Upper lobe of left lung (tissue), 4 donors: ENCODE results near the gene PEPD.

Experiments used
- EP300 ChIP-seq, 4 donors: sonication (generic); formaldehyde crosslinking; IDR thresholded peaks; one replicate each; pipeline ENCODE4 v1.5.1; 2017; ENCODE audit warnings: antibody characterized with exemption in 4 of 4, control low read depth in 2 of 4
- TF ChIP-seq, protein P1 (sequence below), 6 experiments: fragments of 450-650 bp in 4 of 6; fragments of 200-600 bp in 2 of 6; sonication (generic) in 2 of 6; IDR thresholded peaks; one replicate each; pipeline ENCODE4 v1.5.1; 2016 to 2019; ENCODE audit warnings: antibody characterized with exemption in 6 of 6

DNA sequence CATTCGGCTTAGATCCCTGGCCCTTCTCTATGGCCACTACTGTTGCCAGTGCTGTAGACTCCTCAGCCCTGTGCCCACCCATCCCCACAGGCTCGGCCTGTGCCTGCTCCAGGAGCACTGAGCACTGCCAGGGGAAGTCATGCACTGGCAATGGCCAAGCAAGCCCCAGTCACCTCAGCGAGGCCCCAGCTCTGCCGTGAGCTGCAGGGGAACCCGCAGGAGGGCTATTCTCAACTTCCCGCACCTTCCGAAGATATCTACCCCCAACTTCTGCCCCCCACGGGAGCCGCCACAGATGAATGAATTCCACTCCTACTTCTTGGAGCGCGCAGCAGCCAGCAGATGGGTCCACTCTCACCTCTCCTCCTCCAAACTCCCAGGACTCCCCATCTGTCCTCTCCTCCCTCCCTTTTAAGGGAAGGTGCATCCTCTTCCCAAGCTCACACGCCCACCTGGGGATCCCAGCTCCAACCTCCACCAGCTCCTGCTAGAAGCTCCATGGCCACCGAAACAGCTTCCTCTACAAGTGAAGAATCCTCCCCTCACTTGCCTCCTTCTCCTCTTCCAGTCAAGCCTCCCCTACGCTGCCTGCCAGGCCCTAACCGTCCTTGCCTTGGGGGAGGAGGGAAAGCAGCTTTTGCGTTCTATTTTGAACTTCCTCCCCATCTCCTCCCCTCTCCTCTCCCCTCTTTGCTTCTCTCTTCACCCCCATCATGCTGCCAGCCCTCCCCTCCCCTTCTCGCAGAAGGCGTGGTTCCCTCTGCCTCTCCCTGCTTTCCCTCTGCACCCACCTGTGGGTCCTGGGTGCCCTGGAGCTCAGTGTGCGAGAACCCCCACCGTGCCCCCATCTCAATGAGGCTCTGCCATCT lies 52.2 kb downstream of the PEPD start:
- TF ChIP-seq EP300 (IDR thresholded peaks at IDR 0.05) = no peak
- TF ChIP-seq, protein P1, sequence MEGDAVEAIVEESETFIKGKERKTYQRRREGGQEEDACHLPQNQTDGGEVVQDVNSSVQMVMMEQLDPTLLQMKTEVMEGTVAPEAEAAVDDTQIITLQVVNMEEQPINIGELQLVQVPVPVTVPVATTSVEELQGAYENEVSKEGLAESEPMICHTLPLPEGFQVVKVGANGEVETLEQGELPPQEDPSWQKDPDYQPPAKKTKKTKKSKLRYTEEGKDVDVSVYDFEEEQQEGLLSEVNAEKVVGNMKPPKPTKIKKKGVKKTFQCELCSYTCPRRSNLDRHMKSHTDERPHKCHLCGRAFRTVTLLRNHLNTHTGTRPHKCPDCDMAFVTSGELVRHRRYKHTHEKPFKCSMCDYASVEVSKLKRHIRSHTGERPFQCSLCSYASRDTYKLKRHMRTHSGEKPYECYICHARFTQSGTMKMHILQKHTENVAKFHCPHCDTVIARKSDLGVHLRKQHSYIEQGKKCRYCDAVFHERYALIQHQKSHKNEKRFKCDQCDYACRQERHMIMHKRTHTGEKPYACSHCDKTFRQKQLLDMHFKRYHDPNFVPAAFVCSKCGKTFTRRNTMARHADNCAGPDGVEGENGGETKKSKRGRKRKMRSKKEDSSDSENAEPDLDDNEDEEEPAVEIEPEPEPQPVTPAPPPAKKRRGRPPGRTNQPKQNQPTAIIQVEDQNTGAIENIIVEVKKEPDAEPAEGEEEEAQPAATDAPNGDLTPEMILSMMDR (IDR thresholded peaks at IDR 0.05) = no peak
